HEK293 (cell line): ENCODE results near the gene ATP1A3.

Experiments used
- CTCF ChIA-PET: fragments of 350-600 bp; formaldehyde crosslinking; extraction: SDS; loops from one replicate; lab custom pipeline; 2021; ENCODE audit warnings: antibody characterized with exemption; lab: Yijun Ruan, JAX
- POLR2A ChIA-PET: fragments of 300-600 bp; formaldehyde crosslinking; extraction: SDS; loops from one replicate; lab custom pipeline; 2020; ENCODE audit warnings: antibody characterized with exemption, inconsistent platforms; lab: Yijun Ruan, JAX
- H3K27ac ChIP-seq: fragments of 200-500 bp; sonication (Bioruptor generic); 2 replicates; pipeline ENCODE4 v1.5.1; 2014; ENCODE audit warnings: low read depth, low read length, control low read depth, inconsistent platforms; ENCODE audit errors: extremely low read depth
- H3K36me3 ChIP-seq, 2 experiments: fragments of 200-500 bp in 1 of 2; sonication (Bioruptor generic) in 1 of 2; 1 replicate in 1 of 2; 2 replicates in 1 of 2; pipeline ENCODE4 v1.5.1; 2014 to 2017; ENCODE audit warnings: inconsistent platforms in 2 of 2, low read length in 2 of 2; ENCODE audit not compliant: control insufficient read depth in 2 of 2, insufficient read depth in 1 of 2
- H3K4me1 ChIP-seq: fragments of 200-500 bp; sonication (Bioruptor generic); 2 replicates; pipeline ENCODE4 v1.5.1; 2014; ENCODE audit warnings: mild to moderate bottlenecking, low read length, inconsistent platforms; ENCODE audit not compliant: control insufficient read depth, insufficient read depth
- H3K4me3 ChIP-seq: 2 replicates; pipeline ENCODE4 v1.5.1; 2011; ENCODE audit warnings: low read depth, mild to moderate bottlenecking, control low read depth, low read length, moderate library complexity
- H3K9me3 ChIP-seq: fragments of 200-500 bp; sonication (Bioruptor generic); 2 replicates; pipeline ENCODE4 v1.5.1; 2014; ENCODE audit warnings: low read depth, low read length, inconsistent platforms; ENCODE audit not compliant: control insufficient read depth, insufficient read depth
- BCL11B ChIP-seq: fragments of 450-650 bp; formaldehyde crosslinking; IDR thresholded peaks from 2 replicates; pipeline ENCODE4 v1.5.1; 2016; ENCODE audit warnings: low read depth, missing biosample characterization, missing genetic modification characterization
- GLIS1 ChIP-seq: fragments of 450-650 bp; formaldehyde crosslinking; IDR thresholded peaks from 2 replicates; pipeline ENCODE4 v1.5.1; 2016; ENCODE audit warnings: missing biosample characterization, missing genetic modification characterization
- GLIS2 ChIP-seq: fragments of 450-650 bp; formaldehyde crosslinking; IDR thresholded peaks from 2 replicates; pipeline ENCODE4 v1.5.1; 2016; ENCODE audit warnings: missing biosample characterization, missing genetic modification characterization
- PRDM1 ChIP-seq: fragments of 450-650 bp; formaldehyde crosslinking; IDR thresholded peaks from 2 replicates; pipeline ENCODE4; 2016; ENCODE audit warnings: missing biosample characterization, missing genetic modification characterization
- ZBTB20 ChIP-seq: fragments of 450-650 bp; formaldehyde crosslinking; IDR thresholded peaks from 2 replicates; pipeline ENCODE4 v1.5.1; 2016; ENCODE audit warnings: missing biosample characterization, missing genetic modification characterization
- ZNF121 ChIP-seq: fragments of 450-650 bp; formaldehyde crosslinking; IDR thresholded peaks from 2 replicates; pipeline ENCODE4 v1.5.1; 2016; ENCODE audit warnings: missing biosample characterization, missing genetic modification characterization
- ZNF132 ChIP-seq: fragments of 450-650 bp; formaldehyde crosslinking; IDR thresholded peaks from 2 replicates; pipeline ENCODE4 v1.5.1; 2017; ENCODE audit warnings: missing biosample characterization, missing genetic modification characterization, borderline replicate concordance
- ZNF2 ChIP-seq: fragments of 450-650 bp; formaldehyde crosslinking; IDR thresholded peaks from 2 replicates; pipeline ENCODE4 v1.5.1; 2016; ENCODE audit warnings: missing biosample characterization, missing genetic modification characterization
- ZNF366 ChIP-seq: fragments of 450-650 bp; formaldehyde crosslinking; conservative IDR thresholded peaks from 2 replicates; pipeline ENCODE4 v1.5.1; 2016; ENCODE audit warnings: missing biosample characterization, missing genetic modification characterization
- ZNF394 ChIP-seq: fragments of 450-650 bp; formaldehyde crosslinking; IDR thresholded peaks from 2 replicates; pipeline ENCODE4 v1.5.1; 2016; ENCODE audit warnings: missing biosample characterization, missing genetic modification characterization, mild to moderate bottlenecking, moderate library complexity, borderline replicate concordance
- ZNF529 ChIP-seq: fragments of 450-650 bp; formaldehyde crosslinking; IDR thresholded peaks from 2 replicates; pipeline ENCODE4 v1.5.1; 2017; ENCODE audit warnings: missing genetic modification characterization, missing biosample characterization; ENCODE audit not compliant: insufficient replicate concordance
- ZNF596 ChIP-seq: fragments of 450-650 bp; IDR thresholded peaks from 2 replicates; pipeline ENCODE4 v1.5.0; 2018; ENCODE audit warnings: missing biosample characterization, mild to moderate bottlenecking, missing genetic modification characterization, moderate library complexity
- ZNF600 ChIP-seq: fragments of 450-650 bp; formaldehyde crosslinking; IDR thresholded peaks from 2 replicates; pipeline ENCODE4 v1.5.1; 2016; ENCODE audit warnings: missing biosample characterization, missing genetic modification characterization
- TF ChIP-seq, protein P1 (sequence below): fragments of 450-650 bp; formaldehyde crosslinking; IDR thresholded peaks from 2 replicates; pipeline ENCODE4 v1.5.1; 2017; ENCODE audit warnings: missing biosample characterization, missing genetic modification characterization

ATP1A3 gene

DNA sequence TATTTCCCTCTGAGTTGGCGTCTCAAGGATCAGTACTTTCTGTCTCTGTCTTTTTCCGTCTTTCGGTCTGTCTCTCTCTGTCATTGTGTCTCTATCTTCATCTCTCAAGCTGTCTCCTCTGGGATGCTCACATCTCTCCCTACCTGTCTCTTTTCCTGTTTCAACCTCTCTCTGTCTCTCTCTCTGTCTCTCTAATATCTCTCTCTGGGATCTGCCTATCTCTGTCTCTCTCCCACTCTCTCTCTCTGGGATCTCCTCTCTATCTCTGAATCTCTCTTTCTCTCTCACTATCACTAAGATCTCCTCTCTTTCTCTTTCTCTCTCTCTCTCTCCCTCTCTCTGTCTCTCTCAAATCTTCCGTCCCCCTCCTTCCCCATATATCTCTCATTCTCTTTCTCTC, 4.0 kb downstream of the ATP1A3 start:
- TF ChIP-seq ZNF394 (tag by site-specific recombination) (no peak), ZNF366 (tag by site-specific recombination) (0 out of 2 replicates have a peak, but pooled peaks have one; percentile 28), ZNF2 (tag by site-specific recombination) (no peak), PRDM1 (tag by site-specific recombination) (peak; percentile 73), BCL11B (tag by site-specific recombination) (no peak), ZNF596 (tag by site-specific recombination) (peak; percentile 99)
- TF ChIP-seq, all 188 proteins: peak for 3
- ChIA-PET CTCF (no interaction called here), POLR2A (no interaction called here)
- H3K9me3 ChIP-seq: no peaks in the 10 kb centered on the region
- H3K4me1 ChIP-seq: peaks cover 6% of the 10 kb centered on the region; the same call in 1 of the 2 replicates
- no peak overlapping the region for H3K27ac ChIP-seq
- H3K4me3 ChIP-seq: no peak overlapping the region
- no peaks in the 10 kb centered on the region for H3K36me3 ChIP-seq

- H3K4me3 ChIP-seq: no peak overlapping the region
- peaks cover 6% of the 10 kb centered on the region; the same call in 1 of the 2 replicates for H3K4me1 ChIP-seq
- no peaks in the 10 kb centered on the region for H3K9me3 ChIP-seq
- TF ChIP-seq ZNF529 (tag by site-specific recombination): no peak
- peak; percentile 92 for TF ChIP-seq ZNF121 (tag by site-specific recombination)
- TF ChIP-seq, all 188 proteins: peak for 1
- POLR2A ChIA-PET: no interaction called here
- Histone ChIP-seq H3K36me3 (no peaks in the 10 kb centered on the region), H3K27ac (no peak overlapping the region)
- CTCF ChIA-PET: interaction anchor here (1.4 kb wide), 1 partner anchor 9 kb away, joined by 4 read pairs; no protein-coding TSS in a partner anchor
These were observed 5.1 kb downstream of the ATP1A3 start for GRCh38 chr19:41988947-41989346.

DNA sequence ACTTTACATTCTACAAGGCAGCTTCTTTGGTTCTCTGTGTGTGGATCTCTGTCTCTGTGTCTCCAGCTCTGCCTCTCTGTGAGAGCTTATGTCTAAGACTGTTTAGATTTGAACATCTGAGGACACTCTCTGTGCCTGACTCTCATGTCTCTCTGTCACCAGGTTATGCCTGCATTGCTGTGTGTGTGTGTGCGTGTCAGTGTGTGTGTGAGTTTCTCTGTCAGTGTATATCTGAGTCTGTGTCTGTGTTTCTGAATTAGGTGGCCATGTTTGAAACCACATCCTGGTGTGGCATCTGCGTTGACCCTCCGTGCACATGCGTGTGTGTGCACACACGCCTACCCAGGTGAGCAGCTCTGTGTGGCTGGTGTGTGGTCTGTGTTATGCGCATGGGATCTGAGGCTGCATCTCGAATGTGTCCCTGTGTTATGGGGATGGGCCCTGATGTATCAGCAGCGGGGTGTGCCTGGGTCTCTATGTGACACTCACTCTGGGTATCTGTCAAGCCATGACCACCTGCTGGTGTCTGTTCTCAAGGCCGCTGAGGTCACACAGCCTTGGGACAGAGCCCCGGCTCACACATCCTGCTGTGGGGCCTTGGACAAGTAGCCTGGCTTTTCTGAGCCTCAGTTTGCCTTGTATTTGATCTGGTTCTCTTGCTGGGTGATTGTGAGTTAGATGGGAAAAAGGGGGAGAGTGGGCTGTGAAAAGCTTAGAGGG, 6.7 kb downstream of the ATP1A3 start:
- H3K36me3 ChIP-seq: no peaks in the 10 kb centered on the region
- ChIA-PET CTCF (interaction anchor here (1.5 kb wide), 1 partner anchor 47 kb away, joined by 4 read pairs; no protein-coding TSS in a partner anchor), POLR2A (no interaction called here)
- H3K9me3 ChIP-seq: no peaks in the 10 kb centered on the region
- no peaks in the 10 kb centered on the region for H3K4me1 ChIP-seq
- H3K4me3 ChIP-seq: no peak overlapping the region
- no peak overlapping the region for H3K27ac ChIP-seq
- TF ChIP-seq ZNF132 (tag by site-specific recombination): no peak
- TF ChIP-seq GLIS1: 0 out of 2 replicates have a peak, but pooled peaks have one; percentile 3
- peak; percentile 32; the same call in 1 of the 2 replicates for TF ChIP-seq ZNF600 (tag by site-specific recombination)
- TF ChIP-seq, protein P1, sequence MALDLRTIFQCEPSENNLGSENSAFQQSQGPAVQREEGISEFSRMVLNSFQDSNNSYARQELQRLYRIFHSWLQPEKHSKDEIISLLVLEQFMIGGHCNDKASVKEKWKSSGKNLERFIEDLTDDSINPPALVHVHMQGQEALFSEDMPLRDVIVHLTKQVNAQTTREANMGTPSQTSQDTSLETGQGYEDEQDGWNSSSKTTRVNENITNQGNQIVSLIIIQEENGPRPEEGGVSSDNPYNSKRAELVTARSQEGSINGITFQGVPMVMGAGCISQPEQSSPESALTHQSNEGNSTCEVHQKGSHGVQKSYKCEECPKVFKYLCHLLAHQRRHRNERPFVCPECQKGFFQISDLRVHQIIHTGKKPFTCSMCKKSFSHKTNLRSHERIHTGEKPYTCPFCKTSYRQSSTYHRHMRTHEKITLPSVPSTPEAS (tag by site-specific recombination): peak; percentile 66

GRCh38 chr19:41984961-41985360, 9.1 kb downstream of the ATP1A3 start:
- Histone ChIP-seq H3K4me1 (no peaks in the 10 kb centered on the region), H3K4me3 (no peak overlapping the region), H3K9me3 (no peaks in the 10 kb centered on the region), H3K27ac (no peak overlapping the region), H3K36me3 (no peaks in the 10 kb centered on the region; a peak in 1 of 3 replicates)
- POLR2A ChIA-PET: interaction anchor here (0.8 kb wide), 1 partner anchor 11 kb away, joined by 3 read pairs; no protein-coding TSS in a partner anchor
- TF ChIP-seq ZBTB20 (tag by site-specific recombination) (no peak), ZNF600 (tag by site-specific recombination) (0 out of 2 replicates have a peak, but pooled peaks have one; percentile 52), GLIS2 (no peak)
- CTCF ChIA-PET: no interaction called here
